GM20431 (cell line): ENCODE measurements around the gene WBP2.

Experiments
- in situ Hi-C: fragments of 300-500 bp; cut with MseI, MboI; formaldehyde crosslinking; loops from one replicate; pipeline ENCODE4 v1.15.0; 2020; ENCODE audit warnings: low sequenced_read_pairs; ENCODE audit not compliant: unreplicated experiment

Gene WBP2

GRCh38 chr17:75846692-75847613 is 8.2 kb downstream of the WBP2 start:
- in situ Hi-C loops: no loop called here

DNA sequence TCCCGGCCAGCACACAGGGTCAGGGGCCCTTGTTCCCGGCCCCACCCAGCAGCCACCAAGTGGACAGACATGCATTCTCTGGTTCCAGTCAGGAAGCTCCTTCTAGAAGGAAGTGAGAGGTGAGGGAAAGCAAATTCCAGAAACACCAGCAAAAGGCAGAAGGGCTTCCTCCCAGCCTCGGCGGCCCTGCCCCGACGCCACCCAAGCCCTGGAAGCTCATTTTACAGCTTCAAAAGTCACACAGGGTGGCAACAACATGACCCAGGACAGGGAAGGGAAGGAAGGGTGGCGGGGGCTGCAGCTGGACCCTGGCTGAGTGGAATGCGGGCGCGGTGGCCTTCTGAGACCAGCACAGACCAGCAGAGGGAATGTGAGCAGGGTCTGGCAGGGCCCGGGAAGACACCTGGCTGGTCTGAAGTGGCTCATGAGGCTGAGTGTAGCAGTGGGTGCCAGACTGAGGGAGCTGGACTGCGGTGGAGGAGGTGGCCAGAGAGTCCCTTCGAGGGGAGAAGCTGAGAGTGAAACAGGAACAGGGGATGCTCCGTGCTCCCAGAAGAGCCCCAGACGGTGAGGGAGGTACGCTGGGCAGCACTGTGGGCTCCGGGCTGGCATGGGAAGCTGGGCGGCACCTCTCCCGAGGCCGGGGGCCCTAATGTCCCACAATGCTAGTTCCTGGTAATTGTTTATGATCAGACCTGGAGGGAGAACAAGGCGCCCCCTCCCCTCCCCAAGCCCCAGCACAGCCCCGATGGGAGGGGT is 9.0 kb downstream of the WBP2 start:
- in situ Hi-C loops: no loop called here

DNA sequence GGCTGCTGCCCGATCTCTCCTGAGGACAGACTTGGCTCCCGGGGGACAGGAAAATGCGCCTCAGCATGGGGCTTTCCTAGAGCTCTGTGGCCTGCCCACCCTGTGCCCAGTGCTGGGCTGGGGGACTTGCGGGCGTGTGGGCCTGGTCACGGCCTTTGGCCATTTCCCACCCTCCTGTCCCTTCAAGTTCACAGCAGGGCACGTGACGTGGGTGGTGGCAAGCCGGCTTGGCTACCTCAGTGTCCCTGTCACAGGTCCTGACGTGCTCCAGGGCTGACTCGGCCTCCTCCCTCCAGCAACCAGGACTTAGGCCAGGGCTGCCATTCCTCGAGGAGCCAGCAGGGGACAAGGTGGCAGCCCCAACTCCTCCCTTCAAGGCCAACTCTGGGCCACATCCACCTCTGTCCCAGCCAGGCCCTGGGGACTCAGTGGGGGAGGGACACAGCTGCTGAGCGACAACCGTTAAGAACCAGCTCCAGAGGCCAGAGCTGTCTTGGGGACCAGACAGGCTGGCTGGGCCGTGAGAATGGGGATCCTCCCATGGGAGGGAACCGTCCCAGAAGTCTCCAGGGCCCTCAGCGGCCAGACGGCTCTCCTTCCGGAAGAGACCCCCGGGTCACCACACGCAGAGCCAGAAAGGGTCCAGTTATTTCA is 9.9 kb downstream of the WBP2 start:
- in situ Hi-C loops: no loop called here

GRCh38 chr17:75844530-75845057 is 10.5 kb downstream of the WBP2 start:
- in situ Hi-C loops: no loop called here

DNA sequence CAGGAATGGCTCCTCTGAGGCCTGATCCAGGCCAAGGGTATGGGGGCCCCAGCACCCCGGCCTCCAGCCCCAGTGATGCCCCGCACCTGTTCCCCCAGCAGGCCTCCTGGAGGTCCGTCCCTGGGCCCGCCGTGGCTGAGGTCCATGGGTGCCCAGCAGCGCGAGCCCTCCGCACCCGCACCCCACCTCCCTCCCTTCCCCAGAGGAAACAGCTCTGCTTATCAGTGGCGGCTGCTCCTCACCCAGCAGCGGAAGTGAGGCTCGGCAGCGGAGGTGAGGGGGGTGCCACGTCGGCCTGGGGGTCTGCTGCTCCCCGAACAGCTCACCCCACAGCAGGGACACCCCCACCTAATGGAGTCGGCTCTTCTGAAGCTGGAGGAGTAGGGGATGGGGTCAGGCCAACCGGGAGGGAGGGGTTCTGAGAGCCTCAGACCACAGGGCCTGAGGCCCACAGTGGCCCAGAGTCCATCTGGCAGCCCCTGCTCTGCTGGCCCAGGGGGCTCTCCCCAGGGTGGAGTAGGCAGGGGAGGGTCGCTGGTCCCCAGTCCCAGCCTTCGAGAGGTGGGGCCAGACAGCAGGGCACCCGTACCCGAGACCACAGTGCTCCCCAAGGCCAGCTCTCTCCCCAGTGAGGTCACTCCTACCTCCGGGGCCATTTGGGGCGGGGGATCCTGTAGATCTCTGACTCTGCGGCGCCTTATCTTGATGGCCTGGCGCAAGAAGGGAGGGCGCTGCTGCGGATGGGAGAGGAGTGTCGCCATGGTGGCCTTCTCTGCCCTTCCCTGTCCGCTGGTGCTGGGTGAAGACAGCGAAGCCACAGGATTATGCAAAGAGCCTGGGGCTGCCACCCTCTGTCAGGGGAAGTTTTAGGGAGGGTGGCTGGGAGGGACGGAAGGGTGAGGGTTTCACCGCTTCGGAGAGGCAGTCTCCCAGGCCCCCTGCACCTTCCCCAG is 11.3 kb downstream of the WBP2 start, which contains the start of gene UNC13D:
Gene UNC13D (minus strand): TSS at position 828 of the 953 bp plus-strand sequence. CDS start 67 bp downstream, at position 761.
- in situ Hi-C loops: no loop called here

- in situ Hi-C loops: no loop called here
Measured at GRCh38 chr17:75842963-75843576, 12.1 kb downstream of the WBP2 start.

DNA sequence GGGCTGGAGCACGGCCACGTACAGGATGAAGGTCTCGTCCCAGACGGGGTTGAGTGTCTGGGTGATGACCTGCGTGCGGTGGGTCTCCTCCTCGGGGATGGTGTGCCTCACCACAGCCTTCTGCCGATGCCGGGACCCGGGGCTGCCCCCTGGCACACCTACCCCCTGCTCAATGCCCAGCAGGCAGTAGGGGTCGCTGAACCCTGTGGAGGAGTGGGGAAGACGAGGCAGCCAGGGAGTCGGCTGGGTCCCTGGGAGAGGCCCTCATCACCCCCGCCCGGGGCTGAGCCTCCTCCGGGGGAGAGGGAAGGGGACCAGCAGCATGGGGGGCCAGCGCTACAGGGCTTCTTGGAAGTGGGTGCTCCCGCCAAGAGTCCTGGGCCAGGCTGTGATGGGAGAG is 12.7 kb downstream of the WBP2 start:
- in situ Hi-C loops: no loop called here

DNA sequence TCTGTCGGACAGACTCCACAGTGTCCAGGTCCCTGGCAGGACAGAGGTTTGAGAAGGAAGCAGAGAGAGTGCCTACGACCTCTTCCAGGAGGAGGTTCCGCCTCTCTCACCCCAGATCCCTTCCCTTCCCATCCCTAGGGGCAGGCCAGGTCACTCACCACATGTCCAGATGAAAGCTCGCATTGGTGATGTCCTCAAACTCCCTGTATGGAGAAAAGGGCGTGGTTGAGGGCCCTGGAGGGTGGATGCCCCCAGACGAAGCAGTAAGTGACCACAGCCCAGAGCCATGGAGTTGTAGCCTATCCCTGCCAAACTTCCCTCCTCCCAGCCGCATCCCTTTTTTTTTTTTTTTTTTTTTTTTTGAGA is 14.4 kb downstream of the WBP2 start:
- in situ Hi-C loops: no loop called here

DNA sequence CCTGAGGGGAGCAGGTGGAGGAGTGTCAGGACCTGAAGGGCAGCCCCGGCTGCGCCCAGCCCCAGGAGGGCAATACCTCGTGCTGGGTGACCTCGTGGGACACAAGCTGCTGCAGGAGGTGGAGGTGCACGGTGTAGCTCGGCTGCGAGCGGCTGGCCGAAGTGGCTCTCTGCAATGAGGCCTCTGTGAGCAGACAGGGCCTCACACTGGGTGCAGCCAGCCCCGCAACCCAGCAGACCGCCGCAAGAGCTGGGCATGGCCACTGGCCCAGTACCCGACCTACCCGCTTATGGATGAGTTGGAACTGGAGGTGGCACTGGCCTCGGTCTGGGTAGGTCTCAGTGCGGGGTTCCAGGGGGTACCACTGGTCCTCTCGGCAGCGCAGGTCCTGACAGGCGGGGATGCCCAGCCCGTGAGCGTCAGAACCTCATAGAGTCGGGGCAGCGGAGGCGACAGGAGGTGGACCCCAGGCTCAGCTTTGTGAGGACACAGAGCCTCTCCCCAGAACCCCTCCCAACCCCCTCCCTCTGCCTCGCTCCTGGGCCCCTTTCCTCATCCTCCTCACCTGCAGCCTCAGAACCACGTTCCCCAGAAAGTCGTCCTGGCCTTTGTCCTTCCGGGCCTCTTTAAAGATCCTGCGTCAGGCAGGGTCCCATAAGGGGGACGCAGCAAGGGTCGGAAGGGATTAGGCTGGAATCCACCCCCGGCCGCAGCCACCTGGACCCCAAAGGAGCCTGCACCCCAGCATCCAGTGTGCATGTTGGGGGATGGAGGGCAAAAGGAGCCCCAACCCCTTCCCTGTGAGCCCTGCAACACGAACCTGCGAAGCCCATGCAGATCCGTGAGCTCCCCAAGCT is 15.0 kb downstream of the WBP2 start:
- in situ Hi-C loops: no loop called here

DNA sequence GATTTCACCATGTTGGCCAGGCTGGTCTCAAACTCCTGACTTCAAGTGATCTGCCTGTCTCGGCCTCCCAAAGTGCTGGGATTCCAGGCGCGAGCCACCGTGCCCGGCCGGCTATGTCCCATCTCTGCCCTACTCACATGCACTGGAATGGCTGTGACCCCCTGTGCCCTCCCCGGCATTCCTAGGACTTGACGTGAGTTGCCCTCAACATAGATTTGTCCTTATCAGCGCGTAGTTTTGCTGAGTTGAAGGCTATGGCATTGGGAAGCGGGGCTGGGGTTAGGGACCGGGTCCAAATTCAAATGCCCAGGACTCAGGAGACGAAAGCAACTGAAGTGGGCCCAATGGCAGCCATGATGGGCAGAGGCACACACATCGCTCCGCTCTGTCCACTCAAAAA is 16.7 kb downstream of the WBP2 start:
- in situ Hi-C loops: no loop called here

DNA sequence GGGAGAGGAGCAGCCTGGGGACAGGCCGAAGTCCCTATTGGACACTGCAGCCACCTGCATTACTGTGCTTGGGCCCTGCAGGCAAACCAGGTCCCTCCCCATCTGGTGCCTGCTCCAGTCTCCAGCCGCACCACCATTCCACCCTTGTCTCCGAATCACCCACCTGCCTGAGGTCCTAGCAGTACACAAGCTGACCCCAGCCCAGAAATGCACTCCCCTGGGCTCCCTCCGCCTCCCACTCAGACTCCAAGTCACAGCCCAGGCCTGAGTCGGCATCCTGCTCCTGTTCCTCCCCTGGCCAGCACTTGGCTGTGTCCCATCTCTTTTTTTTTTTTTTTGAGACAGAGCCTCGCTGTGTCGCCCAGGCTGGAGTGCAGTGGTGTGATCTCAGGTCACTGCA is 17.2 kb downstream of the WBP2 start:
- in situ Hi-C loops: no loop called here

- in situ Hi-C loops: no loop called here
Measured at GRCh38 chr17:75836605-75837004, 18.5 kb downstream of the WBP2 start.

DNA sequence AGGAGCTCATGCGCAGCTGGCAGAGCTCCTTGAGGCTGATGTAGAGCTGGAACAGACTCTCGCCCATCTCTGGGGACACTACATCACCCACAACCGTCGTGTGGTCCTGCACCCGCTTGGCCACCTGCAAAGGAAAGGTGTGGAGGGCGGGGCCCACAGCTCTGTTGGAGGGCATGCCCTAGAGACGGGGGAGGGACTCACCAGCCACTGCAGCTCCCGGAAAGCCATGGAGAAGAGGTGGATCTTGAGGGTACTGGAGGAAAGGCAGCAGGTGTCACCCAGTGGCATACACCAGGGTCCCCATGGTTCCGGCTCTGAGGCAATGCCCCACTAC is 19.5 kb downstream of the WBP2 start:
- in situ Hi-C loops: no loop called here

DNA sequence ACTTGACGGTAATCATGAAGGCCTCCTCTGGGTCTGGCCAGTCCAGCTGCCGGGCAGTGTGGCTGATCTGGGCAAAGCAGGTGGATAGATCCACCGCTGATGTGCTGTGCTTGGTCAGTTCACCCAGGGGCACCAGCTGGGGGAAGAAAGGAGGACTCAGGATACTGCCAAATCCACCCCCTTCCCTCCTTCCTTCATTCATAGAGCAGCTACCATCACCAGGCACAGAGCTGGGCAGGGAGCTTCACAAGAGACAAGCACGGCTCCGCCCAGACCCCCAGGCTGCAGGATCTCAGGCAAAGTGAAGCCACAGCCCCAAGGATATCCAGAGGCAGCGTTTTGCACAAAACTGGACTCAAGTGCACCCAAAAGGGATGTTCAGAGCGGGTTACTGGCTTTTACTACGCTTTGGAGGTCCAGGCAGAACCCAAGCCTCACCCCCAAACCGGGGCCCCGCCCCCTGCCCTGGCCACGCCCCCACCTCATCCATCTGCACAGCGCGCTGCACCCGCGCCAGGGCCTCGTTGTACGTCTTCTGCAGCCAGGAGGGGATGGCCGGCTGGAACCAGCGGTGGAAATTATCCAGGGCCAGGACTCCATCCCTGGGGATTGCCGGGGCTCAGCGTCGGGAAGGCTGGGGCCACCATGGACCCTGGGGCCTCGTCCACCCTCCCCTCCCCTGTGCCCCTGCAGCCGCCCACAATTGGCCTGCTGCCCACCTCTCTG is 20.0 kb downstream of the WBP2 start:
- in situ Hi-C loops: no loop called here

DNA sequence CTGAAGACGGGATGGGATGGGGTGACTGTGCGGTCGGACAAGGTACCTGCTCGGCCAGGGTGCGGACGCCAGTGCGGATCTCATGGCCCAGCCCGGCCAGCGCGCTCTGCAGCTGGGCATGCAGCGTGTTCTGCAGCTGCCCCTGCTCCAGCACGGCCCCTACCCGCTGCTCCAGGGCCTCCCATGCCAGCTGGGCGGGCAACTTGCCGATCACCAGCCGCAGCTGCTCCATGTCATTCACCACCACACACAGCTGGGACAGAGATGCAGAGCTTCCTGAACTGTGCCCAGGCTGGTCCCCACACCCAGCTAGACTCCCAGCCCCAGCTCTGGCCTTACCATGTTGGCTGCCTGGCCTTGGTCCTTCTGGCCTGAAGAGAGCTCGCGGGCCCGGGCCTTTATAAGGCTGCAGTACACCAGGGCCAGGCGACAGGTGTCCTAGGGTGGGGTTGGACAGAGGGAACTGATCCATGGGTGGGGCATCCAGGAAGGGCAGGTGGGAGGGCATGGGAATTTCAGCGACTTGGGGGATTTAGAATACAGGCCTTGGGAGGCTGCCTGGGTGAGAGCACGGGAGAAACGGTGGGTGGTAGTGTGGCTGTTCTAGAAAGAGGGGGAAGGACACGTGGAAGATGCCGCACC is 20.7 kb downstream of the WBP2 start:
- in situ Hi-C loops: no loop called here

- in situ Hi-C loops: no loop called here
Measured at GRCh38 chr17:75832652-75833400, 22.3 kb downstream of the WBP2 start.
